Frontal cortex (tissue), 4 donors: ENCODE measurements around the gene DNM3. TPM values are rescaled to one million over a fixed set of nuclear protein-coding genes. Genes with fewer than 3 reads are reported as not detected.

Source experiments
- DNase-seq, 2 donors: peaks; one replicate each; pipeline ENCODE4 v3.0.0; 2012; ENCODE audit warnings: low spot score in 2 of 2
- FAIRE-seq: peaks from 2 replicates; lab custom pipeline; 2012; peaks lifted over from hg19 to GRCh38; lab: Jason Lieb, UNC
- total RNA-seq: library from RNA; depleted of rRNA; stranded (reverse); fragments of >200 nt; gene quantifications from one replicate; pipeline ENCODE4 v1.2.3, GENCODE V29; 2014
- donor health status: control.
- donor health status: control.
- donor health status: control.

DNM3 gene
- total RNA-seq, 1 donor from 2014 or later, result 76.2 TPM

DNA sequence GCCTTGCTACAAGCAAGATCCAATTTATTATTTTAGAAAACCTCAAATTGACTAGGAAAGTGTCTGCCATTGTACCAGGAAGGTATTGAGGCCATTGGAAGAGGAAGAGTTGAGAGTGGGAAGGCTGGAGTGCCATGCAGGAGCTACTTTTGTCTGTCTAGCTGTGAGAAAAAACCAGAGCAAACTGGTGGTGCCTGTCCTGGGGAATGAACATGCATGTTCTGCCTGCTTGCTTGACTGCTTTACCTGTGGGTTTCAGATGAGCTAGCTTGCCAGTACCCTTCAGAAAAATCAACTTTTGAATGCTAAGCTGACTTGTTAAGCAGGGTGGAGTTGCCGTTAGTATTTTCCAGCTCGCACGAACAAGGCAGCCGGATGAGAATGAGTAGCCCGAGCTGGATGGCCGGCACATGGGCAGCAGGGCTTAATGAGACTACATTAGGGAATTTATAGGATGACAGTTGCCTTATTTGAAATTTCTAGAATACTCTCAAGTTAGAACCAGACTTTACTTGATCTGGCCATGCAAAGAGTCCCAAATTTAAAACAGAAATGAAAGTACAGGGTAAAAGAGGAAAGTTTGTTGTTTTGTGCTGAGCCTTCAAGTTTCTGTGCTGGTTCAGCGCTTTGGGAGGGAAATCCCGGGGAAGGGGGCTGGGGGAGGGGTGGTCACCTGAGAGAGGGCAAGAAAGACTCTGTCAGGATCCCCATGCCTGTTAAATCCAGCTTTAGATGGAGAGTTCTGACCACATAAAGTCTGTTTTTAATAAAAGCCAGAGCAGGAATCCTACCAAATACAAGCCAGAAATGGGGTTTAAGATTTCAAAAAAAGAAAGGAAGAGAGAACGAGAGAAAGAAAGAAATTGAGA lies 549.6 kb downstream of the DNM3 start:
- no peak for DNase-seq

DNA sequence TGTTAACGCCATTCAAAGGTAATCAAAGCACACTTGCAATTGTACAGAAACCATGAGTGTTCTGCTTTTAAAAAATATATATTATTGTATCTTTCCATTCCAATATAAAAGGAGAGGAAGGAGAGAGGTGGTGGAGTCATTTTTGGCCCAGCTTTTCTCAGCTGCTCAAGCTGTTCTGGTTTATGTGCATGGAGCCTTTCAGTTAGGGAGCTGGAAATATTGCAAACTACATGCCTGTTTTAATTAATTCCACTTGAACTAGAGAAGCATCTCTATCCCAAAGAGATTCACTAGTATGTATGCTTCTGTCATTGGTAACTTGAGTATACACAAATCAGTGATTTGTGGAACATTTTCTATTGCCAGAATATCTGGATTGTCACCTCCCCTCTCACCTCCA lies 550.7 kb downstream of the DNM3 start:
- no peak for FAIRE-seq
- DNase-seq, result no peak

More for the DNA sequence above, 549.6 kb downstream of the DNM3 start:
- no peak for FAIRE-seq

DNA sequence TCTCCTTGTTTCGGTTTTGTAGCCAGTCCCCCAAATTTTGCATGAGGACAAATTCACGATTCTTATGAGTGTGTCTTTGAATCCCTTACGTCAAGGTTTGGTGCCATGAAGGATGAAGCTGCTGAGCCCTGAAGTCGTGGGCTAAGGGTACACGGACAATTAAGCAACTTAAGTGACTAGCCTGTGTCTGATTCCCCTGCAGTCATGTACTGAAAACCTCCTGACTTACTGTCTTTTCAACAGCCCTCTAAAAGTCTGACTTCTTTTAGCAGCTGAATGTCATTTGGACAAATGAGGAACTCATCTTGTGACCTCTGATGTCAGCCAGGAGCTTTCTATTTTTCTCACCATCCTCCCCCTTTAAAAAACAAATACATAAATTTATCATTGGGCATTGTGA lies 552.1 kb downstream of the DNM3 start:
- DNase-seq (no peak), FAIRE-seq (no peak)

DNA sequence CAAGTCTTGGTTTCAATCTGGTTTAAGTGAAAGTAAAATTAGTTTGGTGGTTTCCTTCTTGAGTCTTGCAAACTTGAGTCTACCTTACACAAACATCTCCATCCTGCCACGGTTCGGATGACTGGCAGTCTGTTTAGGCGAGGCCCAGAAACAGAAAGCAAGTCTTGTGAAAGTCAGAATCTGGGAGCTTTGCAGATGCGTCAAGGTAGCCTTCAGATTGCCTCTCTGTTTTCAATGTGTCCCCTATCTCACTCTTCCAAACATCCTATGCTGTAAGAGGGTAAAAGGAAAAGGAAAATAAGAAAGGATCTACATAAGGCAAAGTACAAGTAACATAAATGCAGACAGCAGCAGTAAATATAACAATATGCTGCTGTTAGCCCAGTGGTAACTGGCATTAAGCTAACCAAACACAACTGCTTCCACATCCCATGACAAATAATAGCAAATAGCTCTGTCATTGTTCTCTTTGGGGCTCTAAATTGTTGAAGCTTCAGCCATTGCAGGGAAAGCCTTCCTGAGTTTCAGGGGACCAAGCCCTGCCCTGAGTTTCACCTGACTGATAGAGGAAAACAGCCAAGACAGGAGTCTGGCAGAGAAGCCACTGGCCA lies 552.9 kb downstream of the DNM3 start:
- DNase-seq (no peak), FAIRE-seq (no peak)

DNA sequence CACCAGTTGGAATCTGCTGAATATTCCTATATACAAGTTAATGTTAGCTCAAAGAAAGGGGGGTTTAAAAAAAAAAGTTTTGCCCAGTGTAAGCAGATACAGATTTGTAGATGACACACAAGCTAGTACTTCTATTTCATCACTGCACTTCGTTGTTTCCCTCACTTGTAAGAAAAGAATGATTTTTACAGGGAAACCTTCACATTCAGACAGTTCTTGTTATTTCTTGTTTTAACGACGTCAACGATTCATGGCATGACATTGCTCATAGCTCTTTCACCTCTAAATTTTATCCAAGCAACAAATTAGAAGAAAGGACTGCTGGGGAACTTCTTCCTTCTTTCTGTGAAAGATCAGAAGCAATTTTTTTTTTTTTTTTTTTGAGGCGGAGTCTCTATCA lies 553.5 kb downstream of the DNM3 start:
- FAIRE-seq (no peak), DNase-seq (no peak)

DNA sequence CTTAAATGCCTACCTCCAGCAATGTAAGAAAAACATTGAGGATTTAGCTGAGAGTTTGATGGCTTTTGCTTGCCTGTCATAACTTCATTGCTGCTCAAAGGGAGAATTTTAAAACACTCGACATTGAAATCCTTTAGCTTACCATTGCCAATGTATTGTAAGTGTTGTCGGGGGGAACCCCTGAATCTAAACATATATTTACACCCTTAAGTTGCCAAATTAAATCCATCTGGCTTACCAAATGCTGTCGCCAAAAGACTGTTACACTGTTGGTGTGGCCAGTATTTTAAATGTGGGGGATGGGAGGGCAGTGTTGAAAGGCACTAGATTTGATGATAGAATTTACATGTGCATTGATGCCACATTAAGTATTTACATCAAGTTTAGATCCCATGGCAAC lies 554.3 kb downstream of the DNM3 start:
- DNase-seq, result no peak
- FAIRE-seq, result no peak

DNA sequence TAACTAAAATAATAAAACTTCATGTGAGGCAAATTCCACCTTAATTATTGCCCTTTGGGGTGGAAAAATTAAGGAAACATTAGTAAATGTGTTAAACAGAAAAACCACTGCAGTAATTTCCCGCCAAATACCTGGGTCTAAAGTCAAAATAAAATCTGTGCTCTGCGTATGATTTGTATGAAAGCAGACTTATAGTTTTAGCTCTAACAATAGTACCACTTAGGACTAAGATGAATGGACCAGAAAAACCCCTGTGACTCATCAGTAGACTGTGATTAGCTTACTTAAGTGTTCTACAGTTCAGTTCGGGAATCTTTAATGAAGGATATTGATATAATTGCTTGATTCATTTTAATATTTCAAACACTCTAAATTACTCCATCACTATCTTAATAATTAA lies 555.9 kb downstream of the DNM3 start:
- FAIRE-seq, result no peak
- no peak for DNase-seq

DNA sequence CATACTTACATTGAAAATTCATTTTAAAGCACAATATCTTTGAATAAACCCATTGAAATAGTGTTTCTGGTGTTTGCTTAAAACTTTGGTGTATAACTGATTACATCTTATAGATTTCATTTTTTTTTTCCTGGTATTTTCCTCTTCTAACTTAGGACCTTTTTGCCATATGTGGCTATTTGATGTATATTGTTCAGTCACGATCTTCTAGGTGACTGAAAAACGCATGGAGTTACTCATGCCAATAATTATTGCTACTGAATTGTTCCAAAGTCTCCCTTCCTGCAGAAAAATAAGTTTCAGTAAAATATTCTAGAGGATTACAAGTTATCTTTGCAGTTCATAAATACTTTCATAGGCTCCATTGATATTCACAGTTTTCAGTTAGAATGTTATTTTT lies 556.3 kb downstream of the DNM3 start:
- FAIRE-seq, result no peak
- DNase-seq, result no peak

DNA sequence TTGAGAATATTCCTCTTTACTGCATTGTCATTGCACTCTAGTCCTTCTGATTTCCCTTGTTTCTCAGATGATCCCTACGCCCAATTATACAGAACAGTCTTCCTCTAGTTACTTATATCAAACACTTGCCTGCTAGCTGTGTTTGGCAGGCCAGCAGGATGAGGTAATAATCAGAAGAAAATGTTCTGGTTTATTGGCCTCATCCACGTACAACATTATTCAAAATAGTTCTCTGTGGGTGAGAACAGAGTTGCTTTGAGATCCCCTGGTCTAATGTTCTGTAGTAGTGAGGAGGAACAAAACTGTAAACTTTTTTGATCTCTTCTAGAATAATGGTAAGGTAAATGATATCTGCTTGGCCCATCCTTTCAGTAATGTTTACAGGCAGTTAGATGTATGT lies 556.9 kb downstream of the DNM3 start:
- FAIRE-seq (no peak), DNase-seq (no peak)

DNA sequence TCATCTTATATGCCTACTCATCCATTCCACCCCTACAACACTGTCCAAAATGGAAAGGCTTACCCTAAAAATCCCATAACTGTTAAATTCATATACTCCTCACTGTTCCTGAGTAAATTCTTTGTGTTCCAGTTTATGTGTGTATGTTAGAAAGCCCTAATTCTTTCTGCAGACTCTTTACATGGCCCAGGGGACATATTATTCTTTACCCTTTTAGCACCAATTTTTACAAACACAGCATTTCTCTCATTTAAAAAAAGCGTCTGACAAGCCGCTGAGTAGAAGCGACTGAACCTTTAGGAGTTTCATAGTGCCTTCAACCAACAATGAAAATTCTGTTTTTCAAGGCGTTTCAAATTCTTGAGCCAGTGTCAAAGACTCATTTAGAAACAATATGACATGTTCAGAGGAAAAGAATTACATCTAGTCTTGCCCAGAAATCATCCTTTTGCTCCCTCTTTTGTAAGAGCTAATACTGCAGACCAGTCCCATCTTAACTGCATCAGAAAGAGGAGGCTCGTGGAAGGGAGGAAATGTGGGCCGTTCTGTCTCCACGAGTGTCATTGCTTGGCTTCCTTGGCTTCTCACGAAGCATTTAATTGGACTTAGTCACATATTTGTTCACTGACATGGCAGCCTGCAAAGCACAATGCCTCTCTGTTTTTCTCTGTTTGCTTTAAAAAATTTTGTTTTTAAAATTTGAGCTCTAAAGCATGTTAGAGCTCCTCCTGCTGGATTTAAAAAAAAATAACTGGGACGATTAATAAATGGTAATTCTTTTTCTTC lies 557.9 kb downstream of the DNM3 start:
- FAIRE-seq (peak; percentile 95), DNase-seq (peak; percentile 21 to 24)

DNA sequence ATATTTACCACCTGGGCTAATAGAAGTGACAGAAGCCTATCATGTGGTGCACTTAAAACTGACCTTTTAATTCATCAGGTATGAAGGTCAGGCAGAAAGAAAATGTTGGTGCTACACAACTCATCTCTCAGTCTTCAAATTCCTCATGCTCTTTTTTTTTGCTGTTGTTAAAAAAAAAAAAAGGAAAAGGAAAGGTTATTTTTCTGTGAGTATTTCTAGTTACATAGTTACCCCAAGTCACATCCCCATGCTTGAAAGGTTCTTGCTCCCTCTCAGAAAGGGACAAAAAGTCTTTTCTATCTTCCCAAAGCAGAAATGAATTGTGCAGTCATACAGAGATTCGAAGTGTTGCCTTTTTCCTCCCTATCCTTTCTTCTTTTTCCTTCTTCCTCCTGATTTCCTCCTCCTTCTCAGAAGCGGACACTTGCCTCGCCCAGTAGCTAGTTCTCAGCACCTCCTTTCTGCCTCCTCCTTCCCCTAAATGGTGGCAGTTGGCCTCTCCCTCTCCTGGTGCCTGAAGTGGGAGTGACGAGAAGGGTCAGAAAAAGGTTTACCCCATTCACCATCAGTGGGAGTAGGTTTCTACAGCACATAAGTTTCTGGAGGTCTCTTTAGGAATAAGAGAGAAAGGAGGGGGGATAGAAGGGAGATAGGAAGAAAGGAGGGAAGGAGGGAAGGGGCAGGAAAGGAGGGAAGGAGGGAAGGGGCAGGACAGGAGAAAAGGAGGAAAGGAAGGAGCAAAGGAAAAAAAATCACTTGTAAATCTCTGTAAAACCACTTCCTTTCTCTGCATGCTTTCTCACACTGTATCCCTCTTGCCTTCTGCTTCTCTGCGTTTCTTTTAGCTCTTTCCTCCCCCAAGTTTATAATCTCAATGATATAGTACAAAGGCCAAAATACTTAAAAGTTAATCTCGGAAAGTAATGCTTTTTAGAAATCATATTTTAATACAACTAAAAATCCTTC lies 558.7 kb downstream of the DNM3 start:
- no peak for FAIRE-seq
- DNase-seq, result no peak

DNA sequence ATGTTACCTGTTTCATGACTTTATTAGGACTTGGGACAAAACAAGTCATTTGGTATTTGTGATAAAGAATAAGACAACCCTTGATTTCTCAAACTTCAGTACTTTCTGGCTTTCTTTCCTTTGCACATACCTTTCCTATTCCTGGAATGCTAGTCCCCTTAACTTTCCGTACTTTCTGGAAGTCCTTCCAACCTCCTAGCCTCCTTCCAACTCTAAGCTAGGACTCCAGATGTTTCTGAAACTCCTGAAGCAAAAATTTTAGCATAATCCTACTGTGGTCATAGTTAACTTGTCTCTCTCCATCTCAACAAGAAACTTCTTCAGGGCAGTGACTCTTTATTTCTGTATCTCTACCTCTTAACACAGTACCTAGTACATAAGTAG lies 559.4 kb downstream of the DNM3 start:
- DNase-seq (no peak), FAIRE-seq (no peak)

DNA sequence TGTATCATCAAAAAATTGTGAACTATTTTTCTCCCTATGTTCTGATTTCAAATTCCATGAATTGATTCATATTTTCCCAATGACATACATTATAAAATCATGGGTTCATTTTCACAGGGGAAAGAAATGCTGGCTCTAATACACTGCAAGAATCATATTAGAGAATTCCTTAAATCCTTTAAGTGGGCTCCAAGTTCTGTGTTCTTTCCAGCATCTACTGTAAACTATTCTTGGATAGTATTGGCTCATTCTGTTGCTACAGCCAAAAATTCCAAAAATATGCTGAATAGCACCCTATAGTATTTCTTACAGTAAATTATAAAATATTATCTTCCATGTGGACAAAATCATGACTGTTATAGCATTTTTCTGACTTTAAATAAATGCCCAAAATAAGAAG lies 560.2 kb downstream of the DNM3 start:
- FAIRE-seq (no peak), DNase-seq (no peak)

DNA sequence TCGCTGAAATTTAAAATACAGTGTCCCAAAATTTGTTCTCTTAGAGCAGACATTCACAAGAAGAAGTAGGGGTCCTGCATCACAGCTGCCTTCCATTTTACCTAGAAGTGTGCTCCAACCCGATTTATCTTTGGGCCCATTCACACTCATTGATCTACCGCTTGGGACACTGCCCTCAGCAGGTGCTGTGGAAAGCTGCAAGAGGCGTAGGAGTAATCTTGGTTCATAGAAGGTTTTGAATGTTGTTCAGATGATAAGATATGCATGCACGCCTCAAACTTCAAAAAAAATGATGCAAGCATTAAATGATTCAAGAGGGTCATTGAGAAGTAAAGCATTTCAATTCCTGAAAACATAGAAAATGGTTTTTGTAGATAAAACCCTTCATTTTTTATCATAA lies 560.6 kb downstream of the DNM3 start:
- FAIRE-seq, result no peak

DNA sequence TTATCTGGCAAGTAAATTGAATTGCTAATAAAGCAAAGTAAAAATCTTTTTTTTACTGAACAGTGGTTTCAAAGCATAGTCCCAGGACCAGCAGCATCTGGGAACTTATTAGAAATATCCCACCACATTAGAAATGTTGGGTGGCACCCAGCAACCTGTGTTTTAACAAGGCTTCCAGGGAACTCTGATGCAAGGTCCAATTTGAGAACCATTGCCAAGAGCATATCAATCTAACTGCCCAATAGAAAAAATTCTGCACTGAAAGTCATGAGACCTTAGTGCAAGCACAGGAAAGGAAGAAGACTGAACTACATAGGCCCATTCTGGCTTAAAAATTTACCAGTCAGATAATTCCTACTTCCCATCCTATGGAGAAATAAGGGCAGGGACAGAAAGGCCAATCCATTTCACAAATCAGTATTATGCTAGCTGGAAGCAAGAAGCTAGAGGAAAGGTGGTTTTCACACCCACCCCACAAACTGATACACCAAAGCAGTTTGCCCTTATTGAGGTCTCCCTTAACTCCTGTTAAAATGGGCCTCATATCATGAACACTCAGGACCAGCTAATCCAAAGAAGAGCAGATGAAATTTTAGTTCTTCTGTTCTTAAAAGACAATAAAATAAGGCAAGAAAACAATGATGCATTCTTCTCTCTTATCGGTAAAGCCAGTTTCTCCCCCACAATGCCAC lies 561.7 kb downstream of the DNM3 start:
- DNase-seq (no peak), FAIRE-seq (no peak)

More for the DNA sequence above, 560.6 kb downstream of the DNM3 start:
- DNase-seq, result no peak

DNA sequence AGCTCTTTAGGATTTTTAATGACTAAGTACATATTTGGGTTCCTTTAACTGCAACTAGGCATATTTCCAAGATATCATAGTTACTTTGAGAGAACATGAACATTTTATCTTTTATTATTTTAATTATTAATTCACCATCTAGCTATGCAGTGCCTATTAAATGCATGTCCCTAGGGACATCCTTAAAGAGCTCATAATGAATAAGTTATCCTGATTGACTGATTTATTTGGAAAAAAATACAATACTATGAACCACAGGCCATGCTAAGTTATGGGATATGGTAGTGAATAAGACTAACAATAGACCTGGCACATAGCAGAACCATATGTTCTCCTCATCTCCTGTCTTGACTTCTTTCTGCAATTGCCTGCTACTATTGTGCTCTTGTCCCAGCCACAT lies 562.8 kb downstream of the DNM3 start:
- DNase-seq (no peak), FAIRE-seq (no peak)

DNA sequence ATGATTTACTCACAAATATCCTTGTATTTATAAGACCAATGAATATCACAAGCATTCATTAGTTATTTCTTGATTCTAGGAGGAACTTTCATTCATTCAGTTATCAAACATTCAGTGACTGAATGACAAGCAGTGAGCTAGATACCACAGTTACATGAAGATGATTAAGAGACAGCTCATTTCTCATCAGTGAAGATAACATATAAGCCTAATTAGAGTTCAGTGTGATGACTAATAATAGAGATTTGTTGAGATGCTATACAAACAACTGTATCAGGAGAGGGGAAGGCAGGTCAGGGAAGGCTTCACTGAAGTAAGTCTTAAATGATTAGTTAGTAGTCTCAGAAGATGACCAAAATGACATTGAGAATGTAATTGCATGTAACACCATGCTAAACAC lies 564.6 kb downstream of the DNM3 start:
- FAIRE-seq (no peak), DNase-seq (no peak)

DNA sequence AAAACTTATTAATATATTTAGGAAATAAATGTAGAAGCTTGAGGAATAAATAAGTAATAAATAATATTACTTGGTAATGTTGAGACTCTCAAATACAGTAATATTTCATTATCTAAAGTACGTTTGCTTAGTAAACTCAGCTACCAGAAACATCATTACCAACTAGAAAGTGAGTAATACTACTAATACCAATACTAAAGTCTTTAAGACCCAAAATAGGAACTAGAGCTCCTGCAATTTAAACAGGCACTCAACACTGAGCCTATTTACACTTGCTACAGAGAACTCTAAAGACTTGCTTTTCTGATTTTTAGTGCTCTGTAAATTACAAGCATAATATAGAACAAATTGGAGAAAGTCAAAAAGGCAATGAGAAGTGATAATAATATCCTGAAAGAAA lies 565.7 kb downstream of the DNM3 start:
- DNase-seq (no peak), FAIRE-seq (no peak)

DNA sequence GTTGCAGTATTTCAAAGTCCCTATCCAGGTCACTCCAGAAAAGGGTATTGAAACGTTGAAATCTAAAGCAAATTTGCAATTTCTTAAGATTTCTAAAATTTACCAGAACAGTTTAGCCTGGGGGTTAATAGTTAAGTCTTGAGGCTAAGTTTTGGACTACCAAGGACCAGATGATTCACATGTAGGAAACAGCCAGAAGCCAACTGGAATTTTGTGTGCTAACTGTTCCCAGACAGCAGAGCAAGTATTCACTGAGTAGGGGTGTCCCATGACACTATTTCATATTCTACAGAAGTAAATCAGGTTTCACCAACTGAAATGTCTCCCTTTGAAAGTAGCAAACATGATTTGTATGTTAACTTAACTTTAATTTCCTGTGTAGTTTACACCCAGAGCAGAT lies 567.7 kb downstream of the DNM3 start:
- DNase-seq (no peak), FAIRE-seq (no peak)
